GM18907 (cell line): ENCODE results near the gene EDN2.

ENCODE experiments used
- ATAC-seq: cut with Tn5 transposase; IDR thresholded peaks from one replicate; pipeline ENCODE4 v1.9.1; 2021; ENCODE audit warnings: mild to moderate bottlenecking, moderate library complexity; ENCODE audit not compliant: unreplicated experiment

EDN2 gene

DNA sequence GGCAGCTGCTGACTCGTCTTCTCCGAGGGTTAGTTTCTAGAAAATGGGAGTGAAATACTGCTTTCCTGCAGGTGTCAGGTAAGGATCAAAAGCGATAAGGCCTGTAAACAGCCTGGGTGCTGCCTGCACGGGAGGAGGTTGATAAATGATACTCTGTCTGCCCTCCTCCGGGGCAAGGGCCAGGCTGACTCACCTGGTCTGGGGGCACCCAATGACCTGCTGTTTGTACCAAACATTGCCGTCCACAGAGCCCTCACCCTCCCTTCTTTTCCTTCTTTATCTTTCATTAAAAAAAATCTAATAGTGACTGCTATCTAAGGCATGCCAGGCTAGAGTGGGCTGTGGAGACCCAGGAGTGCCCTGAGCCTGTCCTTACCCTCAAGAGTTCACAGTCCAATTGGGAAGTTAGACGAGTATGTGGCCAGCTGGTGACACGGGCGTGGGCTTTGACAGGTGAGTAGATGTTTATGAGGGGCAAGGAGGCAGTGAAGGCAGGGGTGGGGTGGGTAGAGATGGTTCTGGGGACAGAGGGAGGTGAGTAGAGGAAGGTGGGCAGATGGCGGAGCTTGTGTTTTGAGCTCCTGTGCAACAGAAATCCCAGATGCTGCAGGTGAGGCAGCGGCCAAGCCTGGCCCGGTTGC is 16.2 kb downstream of the EDN2 start:
- no peak for ATAC-seq

- ATAC-seq = no peak
Measured at GRCh38 chr1:41467673-41468072, 16.8 kb downstream of the EDN2 start.

DNA sequence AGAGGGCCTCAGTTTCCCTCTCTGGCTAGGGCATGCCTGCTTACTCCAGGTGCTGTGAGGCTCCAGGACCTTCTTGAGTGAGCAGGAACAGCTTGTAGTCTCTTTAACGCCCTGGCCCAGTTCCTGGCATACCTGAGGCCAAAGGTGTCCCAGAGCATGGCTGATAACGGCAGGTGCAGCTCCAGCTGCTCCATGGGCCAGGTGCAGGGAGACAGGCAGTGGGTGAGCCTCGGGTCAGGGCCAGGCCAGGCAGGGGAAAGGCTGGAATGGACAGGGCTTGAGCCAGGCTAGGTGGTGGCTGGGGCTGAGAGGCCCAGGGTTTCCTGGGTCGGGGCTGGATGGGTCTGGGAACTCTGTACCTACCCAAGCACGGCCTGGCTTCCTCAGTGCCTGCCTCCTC is 18.3 kb downstream of the EDN2 start:
- ATAC-seq = no peak

GRCh38 chr1:41465741-41466140 is 18.7 kb downstream of the EDN2 start:
- ATAC-seq = no peak

DNA sequence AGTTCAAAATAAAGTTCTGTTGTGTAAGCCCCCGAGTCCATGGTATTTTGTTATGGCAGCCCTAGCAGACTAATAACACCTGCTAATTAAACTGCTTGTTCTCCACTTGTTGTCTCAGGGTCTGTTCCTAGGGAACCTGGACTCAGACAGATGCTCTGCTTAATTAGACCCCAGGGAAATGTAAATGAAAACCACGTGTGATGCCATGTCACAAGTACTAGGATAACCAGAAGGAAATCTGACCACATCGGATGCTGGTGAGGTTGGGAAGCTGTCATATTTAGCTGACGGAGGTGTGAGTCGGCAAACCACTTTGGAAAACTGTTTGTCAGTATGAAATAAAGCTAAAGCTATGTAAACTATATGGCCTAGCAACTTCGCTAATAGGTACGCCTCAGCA is 19.6 kb downstream of the EDN2 start:
- no peak for ATAC-seq

DNA sequence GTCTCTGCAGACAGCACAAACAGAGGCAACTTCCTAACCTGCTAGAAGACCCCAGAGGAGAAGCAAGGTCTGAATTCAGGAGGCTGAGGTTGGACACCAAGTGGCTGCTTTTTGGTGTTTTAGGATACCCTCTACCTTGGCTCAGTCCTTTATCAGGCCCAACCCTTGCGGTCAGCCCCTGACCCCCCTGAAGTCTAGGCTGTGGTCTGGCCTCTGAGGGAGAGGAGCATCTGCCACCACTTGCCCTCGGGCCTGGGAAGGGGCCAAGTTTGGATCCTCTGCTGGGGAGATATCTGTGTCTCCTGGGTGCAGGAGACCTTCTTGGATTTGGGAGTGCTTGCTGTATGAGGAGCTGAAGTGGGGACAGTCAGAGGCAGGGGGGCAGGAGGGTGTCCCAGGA is 21.0 kb downstream of the EDN2 start:
- no peak for ATAC-seq

DNA sequence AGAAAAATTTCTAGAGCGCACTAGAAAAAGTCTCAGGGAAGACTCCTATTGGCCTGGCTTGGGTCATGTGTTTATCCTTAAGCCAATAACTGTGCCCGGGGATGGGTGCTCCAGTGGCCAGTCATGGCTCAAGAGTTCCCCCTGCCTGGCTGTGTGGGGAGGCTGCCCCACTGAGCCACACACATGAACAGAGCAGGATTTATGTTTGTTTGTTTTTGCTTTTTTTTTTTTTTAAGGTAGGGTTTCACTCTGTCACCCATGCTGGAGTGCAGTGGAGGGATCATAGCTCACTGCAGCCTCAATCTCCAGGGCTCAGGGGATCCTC is 21.8 kb downstream of the EDN2 start:
- ATAC-seq = no peak

GRCh38 chr1:41461790-41462679 is 22.4 kb downstream of the EDN2 start:
- ATAC-seq = no peak

DNA sequence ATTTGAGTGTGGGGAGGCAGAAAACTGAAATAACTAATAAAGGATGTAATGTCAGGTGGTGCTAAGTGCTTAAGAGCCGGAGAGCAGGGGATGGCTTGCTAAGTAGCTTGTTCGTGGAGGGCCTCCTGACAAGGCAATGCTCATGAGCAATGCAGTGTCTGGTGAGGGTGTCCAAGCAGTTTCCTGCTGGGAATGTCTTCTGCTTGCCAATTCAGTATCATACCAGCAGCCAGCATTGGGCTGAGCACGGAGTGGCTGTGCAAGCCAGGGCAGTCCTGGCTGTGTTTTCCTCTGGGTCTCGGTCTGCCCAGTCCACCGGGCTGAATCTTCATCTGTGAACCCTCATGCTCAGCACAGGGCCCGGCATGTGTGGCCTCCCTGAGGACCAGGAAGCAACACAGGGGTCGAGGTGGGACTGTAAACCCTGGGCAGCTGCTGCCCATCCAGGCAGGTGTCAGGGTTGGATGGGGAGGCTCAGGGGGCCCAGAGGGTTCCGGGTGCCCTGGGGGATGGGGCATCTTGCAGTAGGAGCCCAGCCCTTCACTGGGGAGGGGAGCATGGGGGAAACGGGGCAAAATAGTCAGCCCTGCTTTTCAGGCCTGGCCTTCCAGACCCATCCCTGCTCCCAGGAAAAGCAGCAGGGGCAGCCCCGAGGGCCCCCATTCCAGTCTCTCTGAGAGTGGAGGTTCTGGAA is 27.5 kb downstream of the EDN2 start:
- no peak for ATAC-seq

DNA sequence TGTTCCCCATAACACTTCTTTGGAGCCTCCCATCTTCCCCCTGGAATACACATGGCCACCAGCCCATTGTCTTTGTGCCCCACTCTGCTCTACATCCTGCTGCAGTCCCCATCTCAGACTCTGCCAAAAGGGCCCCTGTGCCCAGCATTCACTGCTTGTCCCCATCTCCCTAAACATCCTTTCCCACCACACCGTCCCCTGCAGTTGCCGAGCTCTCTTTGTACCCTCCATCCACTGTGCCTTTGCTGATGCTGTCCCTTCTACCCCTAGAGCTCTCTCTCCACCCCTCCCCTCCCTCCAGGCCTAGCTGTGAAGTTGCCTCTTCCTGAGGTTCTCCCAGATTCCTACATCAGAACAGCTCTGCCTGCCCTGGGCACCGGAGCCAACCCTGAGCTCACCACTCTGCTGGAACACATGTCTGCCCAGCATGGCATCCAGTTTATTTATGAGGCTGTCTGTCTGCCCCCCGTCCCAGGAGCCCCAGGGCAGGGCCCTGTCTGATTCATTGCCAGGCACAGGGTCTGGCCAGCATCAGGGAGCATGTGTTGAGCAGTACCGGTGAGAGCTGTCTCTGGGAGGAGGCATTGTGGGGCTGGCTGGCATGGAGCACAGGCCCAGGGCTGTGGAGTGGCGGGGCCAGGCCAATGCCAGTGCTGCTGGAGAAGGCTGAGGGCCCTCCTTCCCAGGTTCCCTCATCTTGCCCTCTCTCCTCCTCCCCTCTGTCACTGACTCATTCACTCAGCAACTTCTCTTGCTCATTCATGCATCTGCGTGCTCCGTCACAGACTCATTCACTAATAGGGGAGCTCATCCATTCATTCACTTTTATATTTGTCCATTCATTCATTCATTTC is 28.8 kb downstream of the EDN2 start:
- no peak for ATAC-seq

DNA sequence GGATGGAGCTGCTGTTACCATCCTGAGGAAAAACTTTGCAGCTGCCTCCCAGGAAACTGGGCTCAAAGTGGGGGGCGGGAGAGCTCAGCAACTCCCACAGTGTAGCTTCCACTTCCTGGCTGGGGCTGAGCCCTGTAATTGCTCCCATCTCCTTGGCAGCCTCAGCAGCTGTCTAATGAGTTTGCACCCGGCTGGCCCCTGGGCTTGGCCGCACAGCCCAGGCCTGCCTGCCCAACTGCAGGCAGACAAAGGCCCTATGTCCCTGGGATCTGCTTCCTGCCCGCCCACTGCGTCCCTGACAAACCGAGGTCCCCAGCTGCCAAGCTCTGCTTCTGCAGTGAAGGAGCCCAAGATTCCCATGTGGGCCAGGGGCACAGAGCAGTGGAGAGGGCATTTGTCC is 30.1 kb downstream of the EDN2 start:
- no peak for ATAC-seq

- ATAC-seq = no peak
Measured at GRCh38 chr1:41452704-41453290, 31.7 kb downstream of the EDN2 start.

- ATAC-seq = no peak
Measured at GRCh38 chr1:41450747-41451285, 33.7 kb downstream of the EDN2 start.

DNA sequence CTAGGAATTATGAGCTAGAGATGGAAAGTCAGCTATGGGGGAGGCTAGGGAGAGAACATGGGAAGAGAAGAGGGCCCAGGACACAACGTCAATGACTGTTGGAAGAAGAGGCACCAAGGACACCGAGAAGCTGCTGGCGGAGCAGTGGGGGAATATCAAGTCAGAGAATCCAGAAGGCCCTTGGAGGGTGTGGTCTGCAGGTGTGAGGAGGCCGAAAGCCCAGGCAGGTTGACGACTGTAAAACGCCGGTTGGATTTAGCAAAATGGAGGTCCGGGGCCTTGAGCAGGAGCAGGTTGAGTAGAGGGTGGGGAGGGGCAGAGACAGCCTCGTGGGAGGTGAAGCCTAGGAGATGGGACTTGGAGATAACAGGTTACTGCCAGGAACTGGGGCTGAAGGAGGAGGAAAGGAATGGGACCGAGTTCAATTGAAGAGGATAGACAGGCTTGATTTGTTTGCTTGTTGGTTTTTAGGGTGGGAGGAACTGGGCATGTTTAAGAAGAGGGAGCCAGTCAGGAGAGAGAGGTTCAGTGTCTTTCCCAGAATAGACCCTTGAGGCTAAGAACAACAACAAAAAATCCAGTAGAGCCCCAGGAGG is 35.1 kb downstream of the EDN2 start:
- ATAC-seq = no peak

- no peak for ATAC-seq
Measured at GRCh38 chr1:41448821-41449220, 35.7 kb downstream of the EDN2 start.

GRCh38 chr1:41447995-41448770 is 36.3 kb downstream of the EDN2 start:
- no peak for ATAC-seq

DNA sequence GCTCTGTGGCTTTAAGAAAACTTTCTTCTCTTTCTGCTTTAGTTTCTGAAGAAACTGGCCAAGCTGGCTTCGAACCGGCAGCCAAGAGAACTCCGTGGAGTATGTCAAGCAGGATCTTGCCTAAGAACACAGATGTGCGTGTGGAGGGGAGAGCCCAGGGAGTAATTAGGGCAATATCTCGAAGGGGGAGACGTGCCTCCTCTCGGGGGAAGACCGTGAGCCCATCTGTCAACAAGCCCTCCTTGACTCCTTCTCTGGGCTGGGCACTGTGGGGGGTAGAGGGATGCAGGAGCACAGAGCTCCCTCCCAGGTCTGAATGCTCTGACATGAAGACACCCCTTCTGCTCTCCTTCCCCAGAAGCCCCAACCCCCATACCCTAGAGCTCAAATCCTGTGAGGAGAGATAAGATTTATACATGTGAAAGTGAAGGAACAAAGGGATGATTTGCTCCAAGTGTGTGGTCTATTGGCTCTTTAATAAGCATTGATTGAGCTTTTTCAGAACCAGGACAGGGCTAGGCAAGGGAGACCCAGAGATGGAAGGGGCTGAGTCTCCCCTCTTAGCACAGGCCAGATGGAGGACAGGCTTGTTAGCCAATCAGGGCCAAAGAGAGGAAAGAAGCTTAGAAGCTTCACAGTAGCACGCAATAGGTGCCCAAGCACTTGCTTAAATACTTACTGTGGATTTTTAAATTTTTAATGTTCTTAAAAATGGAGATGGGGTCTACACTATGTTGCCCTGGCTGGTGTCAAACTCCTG is 37.5 kb downstream of the EDN2 start:
- no peak for ATAC-seq

DNA sequence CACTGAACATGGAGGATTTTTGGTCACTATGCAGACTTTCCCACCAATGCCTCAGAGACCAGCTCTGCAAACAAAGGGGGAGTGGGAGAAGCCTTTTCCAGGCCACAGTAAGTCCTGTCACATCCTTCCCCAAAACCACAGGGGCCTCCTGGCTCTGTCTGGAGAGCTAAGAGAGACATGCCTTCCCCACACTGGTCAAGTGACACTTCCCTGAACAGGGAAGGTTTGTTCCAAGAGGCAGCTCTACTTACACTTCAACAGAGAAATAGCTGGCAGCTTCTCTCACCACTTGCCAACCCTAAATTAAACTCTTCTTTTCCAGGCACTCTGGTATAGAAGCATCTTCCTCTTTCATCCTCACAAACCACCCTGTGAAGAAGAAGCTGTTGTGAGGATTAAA is 39.7 kb downstream of the EDN2 start:
- no peak for ATAC-seq

- no peak for ATAC-seq
Measured at GRCh38 chr1:41444246-41444645, 40.2 kb downstream of the EDN2 start.
